Endothelial cell of umbilical vein (primary cell): Measurements from ENCODE around the gene JMJD6. TPM values are rescaled to one million over a fixed set of nuclear protein-coding genes. Genes with fewer than 3 reads are reported as not detected.

Experiments
- BruUV-seq: library from RNA; stranded (reverse); fragments of 400-500 nt; replicated peaks from 2 replicates; lab custom pipeline; 2021; lab: Mats Ljungman, UMichigan
- CTCF ChIA-PET: fragments of 300-600, 350-600 bp; sonication (Branson Sonifier 250); formaldehyde crosslinking; loops from one replicate; lab custom pipeline; 2021; ENCODE audit warnings: antibody characterized with exemption, inconsistent platforms; lab: Charles Lee
- POLR2A ChIA-PET: fragments of 300-600, 350-600 bp; sonication (Branson Sonifier 250); formaldehyde crosslinking; loops from one replicate; lab custom pipeline; 2021; ENCODE audit warnings: antibody characterized with exemption, inconsistent platforms; lab: Charles Lee
- DNase-seq: peaks from one replicate; pipeline ENCODE4 v3.0.0-alpha.2; 2011; ENCODE audit warnings: low read depth, low spot score
- FAIRE-seq: peaks from 2 replicates; lab custom pipeline; 2011; peaks lifted over from hg19 to GRCh38; lab: Jason Lieb, UNC
- H2AFZ ChIP-seq: 2 replicates; pipeline ENCODE4 v1.6.0; 2012; ENCODE audit warnings: low read depth, low read length, control low read depth, inconsistent platforms
- H3K27ac ChIP-seq: 2 replicates; pipeline ENCODE4 v1.5.1; 2011; ENCODE audit warnings: low read depth, mild to moderate bottlenecking, control low read depth, low read length, moderate library complexity; ENCODE audit not compliant: insufficient read depth
- H3K27me3 ChIP-seq, 2 experiments: 2 replicates each; pipeline versions ENCODE4 v1.6.0 to v1.6.1; 2011; ENCODE audit warnings: low read length in 2 of 2, mixed read lengths in 1 of 2; ENCODE audit not compliant: control insufficient read depth in 2 of 2, insufficient read depth in 2 of 2
- H3K36me3 ChIP-seq, 2 experiments: 2 replicates in 1 of 2; 3 replicates in 1 of 2; pipeline ENCODE4 v1.5.1; 2011; ENCODE audit warnings: low read length in 2 of 2, mild to moderate bottlenecking in 1 of 2, moderate library complexity in 1 of 2; ENCODE audit not compliant: control insufficient read depth in 2 of 2, insufficient read depth in 2 of 2; ENCODE audit errors: extremely low read depth in 1 of 2
- H3K4me1 ChIP-seq: 3 replicates; pipeline ENCODE4 v1.5.1; 2011; ENCODE audit warnings: mild to moderate bottlenecking, low read length; ENCODE audit not compliant: control insufficient read depth, insufficient read depth; ENCODE audit errors: extremely low read depth
- H3K4me2 ChIP-seq: 2 replicates; pipeline ENCODE4 v1.6.1; 2011; ENCODE audit warnings: low read length, control low read depth, mixed read lengths; ENCODE audit not compliant: insufficient read depth
- H3K4me3 ChIP-seq, 3 experiments: fragments of 200-600 bp in 1 of 3; sonication (generic), shearing (Covaris generic) in 1 of 3; replicated peaks in 1 of 3; 2 replicates each; pipeline ENCODE4 v1.5.1; 2011 to 2016; ENCODE audit warnings: control low read depth in 3 of 3, low read length in 3 of 3, mild to moderate bottlenecking in 2 of 3, inconsistent platforms in 1 of 3, low read depth in 1 of 3, moderate library complexity in 1 of 3; ENCODE audit not compliant: insufficient read depth in 1 of 3
- H3K79me2 ChIP-seq: 2 replicates; pipeline ENCODE4 v1.6.0; 2012; ENCODE audit warnings: low read length, inconsistent platforms; ENCODE audit not compliant: control insufficient read depth, insufficient read depth
- H3K9ac ChIP-seq: replicated peaks from 2 replicates; pipeline ENCODE3; 2011; ENCODE audit warnings: low read length, control low read depth; ENCODE audit not compliant: insufficient read depth; ENCODE audit errors: extremely low read depth
- H3K9me1 ChIP-seq: replicated peaks from 3 replicates; pipeline ENCODE4 v1.6.0; 2011; ENCODE audit warnings: mild to moderate bottlenecking, low read length; ENCODE audit not compliant: control insufficient read depth, insufficient read depth; ENCODE audit errors: extremely low read depth
- H3K9me3 ChIP-seq: replicated peaks from 2 replicates; pipeline ENCODE4 v1.5.1; 2012; ENCODE audit warnings: low read length, inconsistent platforms; ENCODE audit not compliant: control insufficient read depth, insufficient read depth
- H4K20me1 ChIP-seq: replicated peaks from 2 replicates; pipeline ENCODE3; 2011; ENCODE audit warnings: mild to moderate bottlenecking, low read length; ENCODE audit not compliant: control insufficient read depth, insufficient read depth; ENCODE audit errors: extremely low read depth
- CTCF ChIP-seq, 2 donors: IDR thresholded peaks; 1 replicate in 1 of 2; 2 replicates in 1 of 2; pipeline ENCODE4 v1.5.1; 2011; ENCODE audit warnings: low read length in 2 of 2, mild to moderate bottlenecking in 2 of 2, moderate library complexity in 2 of 2, control low read depth in 1 of 2, inconsistent platforms in 1 of 2, low read depth in 1 of 2; ENCODE audit not compliant: insufficient read depth in 1 of 2; ENCODE audit errors: extremely low read depth in 1 of 2
- EZH2 ChIP-seq: IDR thresholded peaks from 2 replicates; pipeline ENCODE4 v1.6.1; 2012; ENCODE audit warnings: borderline replicate concordance, low read depth, mild to moderate bottlenecking, moderate library complexity, low read length, inconsistent platforms; ENCODE audit not compliant: severe bottlenecking
- FOS ChIP-seq: IDR thresholded peaks from 2 replicates; pipeline ENCODE4 v1.6.1; 2011; ENCODE audit warnings: mild to moderate bottlenecking, low read length, moderate library complexity, borderline replicate concordance; ENCODE audit not compliant: insufficient read depth
- GATA2 ChIP-seq: IDR thresholded peaks from 2 replicates; pipeline ENCODE4 v1.7.0; 2011; ENCODE audit warnings: low read depth, mild to moderate bottlenecking, moderate library complexity, mixed read lengths, low read length; ENCODE audit not compliant: insufficient read length, insufficient read depth
- JUN ChIP-seq: IDR thresholded peaks from 2 replicates; pipeline ENCODE4 v1.6.1; 2011; ENCODE audit warnings: borderline replicate concordance, low read depth; ENCODE audit not compliant: insufficient read length, insufficient read depth
- MAX ChIP-seq: IDR thresholded peaks from 2 replicates; pipeline ENCODE4 v1.6.1; 2011; ENCODE audit not compliant: insufficient read depth, insufficient read length
- MYC ChIP-seq: IDR thresholded peaks from one replicate; pipeline ENCODE4 v1.6.1; 2011; ENCODE audit warnings: mild to moderate bottlenecking, low read depth, low read length
- POLR2A ChIP-seq: IDR thresholded peaks from 2 replicates; pipeline ENCODE4 v1.6.1; 2012; ENCODE audit warnings: low read depth, mild to moderate bottlenecking, control low read depth, low read length
- POLR2AphosphoS5 ChIP-seq: IDR thresholded peaks from 2 replicates; pipeline ENCODE4 v1.6.1; 2012; ENCODE audit warnings: low read depth, mild to moderate bottlenecking, control low read depth, low read length, moderate library complexity; ENCODE audit not compliant: insufficient read depth
- dilution Hi-C: fragments of 300-500 bp; cut with MboI; formaldehyde crosslinking; loops from one replicate; pipeline ENCODE4 v1.15.0; 2019; ENCODE audit warnings: low sequenced_read_pairs; ENCODE audit not compliant: extremely low pct_ligation_motif_present
- intact Hi-C: fragments of 100-400 bp; cut with micrococcal nuclease; formaldehyde crosslinking; loops from one replicate; pipeline ENCODE4 v1.10.0; 2022
- polyA plus RNA-seq, 4 experiments: library from polyadenylated mRNA; depleted of rRNA in 3 of 4; stranded (reverse) in 3 of 4; unstranded in 1 of 4; fragments of >200 nt; gene quantifications; 2 replicates each; pipeline versions ENCODE4 v1.2.1 to v1.2.3, GENCODE V29; 2011 to 2012; ENCODE audit warnings: missing spikeins in 1 of 4
- total RNA-seq: library from RNA; stranded (reverse); gene quantifications from 2 replicates; pipeline ENCODE4 v1.2.3, GENCODE V29; 2021

JMJD6 gene
- total and polyA plus RNA-seq, 2 donors (not counting 3 experiments of a cell fraction or from before 2014, with no cell fraction given) = 19.8 to 36.6 TPM

DNA sequence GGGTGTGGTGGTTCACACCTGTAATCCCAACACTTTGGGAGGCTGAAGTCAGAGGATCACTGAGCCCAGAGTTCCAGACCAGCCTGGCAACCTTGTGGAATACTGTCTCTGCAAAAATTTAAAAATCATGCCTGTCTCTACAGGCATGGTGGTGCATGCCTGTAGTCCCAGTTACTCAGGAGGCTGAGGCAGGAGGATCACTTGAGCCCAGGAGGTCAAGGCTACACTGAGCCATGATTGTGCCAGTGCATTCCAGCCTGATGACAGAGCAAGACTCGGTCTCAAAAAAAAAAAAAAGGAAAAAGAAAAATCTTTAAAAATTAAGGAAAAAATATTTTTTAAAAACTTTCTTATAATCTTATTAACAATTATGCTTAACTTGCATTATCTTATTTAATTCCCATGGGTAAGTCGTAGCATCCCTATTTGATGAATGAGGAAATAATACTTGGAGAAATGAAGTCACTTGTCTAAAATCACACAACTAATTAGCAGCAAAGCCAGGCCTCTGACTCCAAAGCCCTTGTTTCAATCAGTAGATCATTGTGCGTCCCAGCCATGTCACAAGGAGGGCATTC lies 25.1 kb upstream of the JMJD6 start:
- dilution Hi-C loops = no loop called here
- intact Hi-C loops = no loop called here
- FAIRE-seq = no peak

More for the DNA sequence above, 25.1 kb upstream of the JMJD6 start:
- Histone ChIP-seq H3K36me3 (peaks cover 0 to under 1% of the 10 kb centered on the region in 2 experiments), H3K4me2 (no peak overlapping the region), H3K9ac (no peak overlapping the region), H2AFZ (no peak overlapping the region), H3K4me3 (no peak overlapping the region), H3K9me3 (no peaks in the 10 kb centered on the region), H3K79me2 (no peaks in the 10 kb centered on the region), H3K27ac (no peak overlapping the region), H3K4me1 (no peaks in the 10 kb centered on the region), H3K27me3 (no peaks in the 10 kb centered on the region), H4K20me1 (no peaks in the 10 kb centered on the region), H3K9me1 (no peaks in the 10 kb centered on the region)
- no peak for TF ChIP-seq GATA2
- TF ChIP-seq MYC = no peak
- TF ChIP-seq JUN = no peak
- TF ChIP-seq POLR2AphosphoS5 = no peak
- no peak for TF ChIP-seq POLR2A
- TF ChIP-seq MAX = no peak
- TF ChIP-seq CTCF (IDR thresholded peaks at IDR 0.05; ENCODE audit: extremely low read depth in 1 of 2, insufficient read depth in 1 of 2, low read depth in 1 of 2, low read length in 2 of 2) = no peak
- TF ChIP-seq EZH2 = no peak
- no peak for TF ChIP-seq FOS
- no peak for DNase-seq
- BruUV-seq = no TSS peak
- ChIA-PET POLR2A (no interaction called here), CTCF (no interaction called here)
